ENCODE data around the gene ACTN1.
A peak's percentile ranks its signal among the peaks of the same experiment; 100 is the strongest.
"Not testable (repeated sequence)": the region's sequence is repeated elsewhere in the genome, so short reads cannot be mapped to it uniquely, and the experiment has no call there.

Gene ACTN1

DNA sequence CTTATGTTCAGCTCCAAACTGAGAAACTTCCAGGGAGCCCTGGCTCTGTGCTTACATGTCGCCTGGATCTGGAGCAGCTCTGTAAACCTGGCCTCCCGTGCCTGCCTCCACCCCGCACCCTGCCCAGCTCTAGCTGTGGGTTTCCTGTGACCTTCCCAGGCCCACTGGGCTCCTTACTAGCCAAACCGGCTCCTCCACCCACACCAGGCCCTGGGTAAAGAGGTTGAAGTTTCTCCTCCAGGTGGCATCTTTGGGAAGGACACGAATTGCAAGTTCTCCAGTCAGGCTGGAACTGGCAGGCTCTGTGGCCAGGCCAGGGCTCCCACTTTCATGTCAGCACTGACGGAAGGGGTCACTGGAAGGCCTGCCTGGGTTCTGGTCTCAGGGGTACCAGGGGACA is 125.4 kb downstream of the ACTN1 start:
- no peak for DNase-seq

DNA sequence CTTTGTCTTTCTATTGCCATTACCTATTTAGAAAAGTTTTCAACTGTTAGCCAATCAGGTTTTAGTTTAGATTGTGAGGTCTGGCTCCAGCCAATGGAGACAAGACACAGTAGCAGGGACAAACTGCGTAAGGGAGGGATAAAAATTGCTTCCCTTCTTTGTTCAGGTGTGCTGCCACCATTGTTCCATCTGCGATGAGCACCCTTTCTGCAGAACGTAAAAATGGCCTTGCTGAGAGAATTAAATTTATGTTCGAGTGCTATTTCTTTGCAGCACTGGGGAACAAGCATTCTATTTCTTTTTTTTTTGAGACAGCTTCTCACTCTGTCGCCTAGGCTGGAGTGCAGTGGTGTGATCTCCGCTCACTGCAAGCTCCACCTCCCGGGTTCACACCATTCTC is 126.6 kb downstream of the ACTN1 start:
- DNase-seq, result not testable (repeated sequence)

- no peak for DNase-seq
These were observed 128.0 kb downstream of the ACTN1 start for GRCh38 chr14:68851078-68851477.

GRCh38 chr14:68849416-68849815 is 129.7 kb downstream of the ACTN1 start:
- no peak for DNase-seq

DNA sequence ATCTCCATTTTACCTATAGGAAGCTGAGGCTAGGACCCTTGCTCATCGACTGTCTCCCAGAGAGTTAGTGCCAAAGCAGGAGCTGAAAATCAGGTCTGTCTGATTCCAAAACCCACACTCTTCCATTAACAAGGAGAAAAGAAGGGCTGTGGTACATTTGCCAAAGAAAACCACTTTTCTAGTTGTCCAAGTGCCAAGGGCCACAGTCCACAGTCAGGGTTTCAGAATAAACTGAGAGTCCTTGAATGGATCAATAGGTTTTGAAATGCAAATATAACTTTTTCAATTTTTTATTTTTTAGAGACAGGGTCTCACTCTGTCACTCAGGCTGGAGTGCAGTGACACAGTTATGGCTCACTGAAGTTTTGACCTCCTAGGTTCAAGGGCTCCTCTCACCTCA is 130.8 kb downstream of the ACTN1 start:
- no peak for DNase-seq

DNA sequence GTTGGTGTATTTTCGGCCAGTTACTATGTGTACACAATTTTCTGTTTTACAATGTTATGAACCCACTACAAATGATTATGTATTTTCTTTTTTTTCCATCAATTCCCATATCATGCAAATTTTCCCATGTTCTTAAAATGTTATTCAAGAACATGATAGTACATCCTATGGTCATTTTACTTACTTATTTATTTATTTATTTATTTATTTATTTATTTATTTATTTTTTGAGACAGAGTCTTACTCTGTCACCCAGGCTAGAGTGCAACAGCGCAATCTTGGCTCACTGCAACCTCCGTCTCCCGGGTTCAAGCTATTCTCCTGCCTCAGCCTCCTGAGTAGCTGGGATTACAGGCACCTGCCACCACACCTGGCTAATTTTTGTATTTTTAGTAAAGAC is 131.5 kb downstream of the ACTN1 start:
- DNase-seq, result not testable (repeated sequence)

GRCh38 chr14:68846466-68846865 is 132.6 kb downstream of the ACTN1 start:
- DNase-seq, result no peak

GRCh38 chr14:68844210-68844545 is 134.9 kb downstream of the ACTN1 start:
- DNase-seq, result no peak

GRCh38 chr14:68843471-68844209 is 135.5 kb downstream of the ACTN1 start:
- DNase-seq, result peak; percentile 87

- no peak for DNase-seq
These were observed 136.8 kb downstream of the ACTN1 start for GRCh38 chr14:68842298-68842697.

- no peak for DNase-seq
These were observed 137.9 kb downstream of the ACTN1 start for GRCh38 chr14:68841016-68841809.

DNA sequence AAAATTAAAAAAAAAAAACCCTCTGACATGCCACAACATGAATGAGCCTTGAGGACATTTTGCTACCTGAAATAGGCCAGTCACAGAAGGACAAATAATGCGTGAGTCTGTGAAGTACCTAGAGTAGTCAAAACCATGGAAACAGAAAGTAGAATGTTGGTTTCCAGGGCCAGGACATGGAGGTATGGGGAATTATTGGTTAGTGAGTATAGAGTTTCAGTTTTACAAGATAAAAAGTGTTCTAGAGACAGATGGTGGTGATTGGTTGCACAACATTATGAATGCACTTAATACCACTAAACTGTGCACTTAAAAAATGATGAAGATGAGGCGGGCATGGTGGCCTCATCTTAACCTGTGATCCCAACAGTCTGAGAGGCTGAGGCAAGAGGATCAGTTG is 138.6 kb downstream of the ACTN1 start:
- no peak for DNase-seq

GRCh38 chr14:68836082-68836481 is 143.0 kb downstream of the ACTN1 start:
- no peak for DNase-seq

GRCh38 chr14:68834816-68835215 is 144.3 kb downstream of the ACTN1 start:
- no peak for DNase-seq

- DNase-seq, result no peak
These were observed 150.4 kb downstream of the ACTN1 start for GRCh38 chr14:68828698-68829097.

DNA sequence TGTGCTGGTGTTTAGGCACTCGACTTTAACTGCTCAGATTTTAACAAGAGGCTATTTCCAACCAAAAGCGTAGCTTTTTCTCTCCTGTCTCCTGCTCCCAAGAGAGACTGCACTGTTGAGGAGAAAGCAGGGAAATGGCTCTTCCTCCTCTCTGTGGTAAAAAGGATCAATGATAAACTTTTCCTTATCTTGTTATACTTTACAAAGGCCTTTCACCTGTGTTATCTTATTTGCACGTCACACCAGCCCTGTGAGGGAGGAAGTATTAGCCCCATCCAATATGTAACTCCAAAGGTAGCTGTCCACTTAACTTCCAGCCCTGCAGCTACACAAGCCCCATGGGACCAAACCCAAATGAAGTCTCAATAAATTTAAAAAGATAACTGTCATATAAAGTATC is 153.4 kb downstream of the ACTN1 start:
- no peak for DNase-seq

- peak; percentile 75 for DNase-seq
These were observed 154.4 kb downstream of the ACTN1 start for GRCh38 chr14:68824517-68825347.

DNA sequence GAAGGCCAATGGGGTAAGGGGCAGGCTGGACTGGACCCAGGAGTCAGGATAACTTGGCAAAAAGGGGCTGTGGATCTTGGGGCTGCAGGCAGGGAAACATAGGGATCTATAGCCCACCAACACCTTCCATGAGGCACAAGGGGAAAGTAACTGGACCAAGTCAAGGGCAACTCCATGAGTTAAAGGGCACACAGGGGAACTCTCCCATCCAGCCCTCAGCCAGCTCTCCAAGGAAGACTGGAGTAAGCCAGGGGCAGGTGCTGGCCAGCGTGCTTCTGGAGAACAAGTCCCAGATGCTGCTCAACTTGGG is 154.9 kb downstream of the ACTN1 start:
- DNase-seq, result no peak
